ENCODE data around the gene TCP11L1.

- TF ChIP-seq CTCF (conservative IDR thresholded peaks at IDR 0.05; ENCODE audit: low read depth, low read length) = no peak
- TF ChIP-seq EZH2 (IDR thresholded peaks at IDR 0.05; ENCODE audit: borderline replicate concordance, low read depth, low read length, poor library complexity, severe bottlenecking) = no peak
Observed at GRCh38 chr11:33057284-33057683, 17.9 kb downstream of the TCP11L1 start.
